Measurements from ENCODE around the gene EDARADD. TPM values are rescaled to one million over a fixed set of nuclear protein-coding genes. Genes with fewer than 3 reads are reported as not detected.

The EDARADD gene
- total RNA-seq, 1 donor from 2014 or later: 4.2 TPM

GRCh38 chr1:236388332-236388731 is 5.8 kb upstream of the EDARADD start:
- TF ChIP-seq CTCF (IDR thresholded peaks at IDR 0.05; ENCODE audit: insufficient read depth, low read length, poor library complexity, severe bottlenecking): no peak
- Histone ChIP-seq H3K27me3 (ENCODE audit: control insufficient read depth, insufficient read depth, low read length) (no peaks in the 10 kb centered on the region), H3K36me3 (ENCODE audit: control insufficient read depth, insufficient read depth, low read length) (no peaks in the 10 kb centered on the region), H3K4me3 (ENCODE audit: low read depth, low read length) (no peak overlapping the region)
- DNase-seq (ENCODE audit: low read depth): no peak

GRCh38 chr1:236389253-236389652 is 4.8 kb upstream of the EDARADD start:
- Histone ChIP-seq H3K27me3 (ENCODE audit: control insufficient read depth, insufficient read depth, low read length) (no peaks in the 10 kb centered on the region), H3K36me3 (ENCODE audit: control insufficient read depth, insufficient read depth, low read length) (no peaks in the 10 kb centered on the region), H3K4me3 (ENCODE audit: low read depth, low read length) (no peak overlapping the region)
- TF ChIP-seq CTCF (IDR thresholded peaks at IDR 0.05; ENCODE audit: insufficient read depth, low read length, poor library complexity, severe bottlenecking): no peak
- no peak for DNase-seq (ENCODE audit: low read depth)

- TF ChIP-seq CTCF (IDR thresholded peaks at IDR 0.05; ENCODE audit: insufficient read depth, low read length, poor library complexity, severe bottlenecking): no peak
These were observed 3.1 kb upstream of the EDARADD start for GRCh38 chr1:236391008-236391407.

GRCh38 chr1:236392182-236392581 is 1.9 kb upstream of the EDARADD start:
- no peak overlapping the region for H3K4me3 ChIP-seq (ENCODE audit: low read depth, low read length)
- H3K27me3 ChIP-seq (ENCODE audit: control insufficient read depth, insufficient read depth, low read length): peaks cover 2% of the 10 kb centered on the region
- DNase-seq (ENCODE audit: low read depth): no peak
- H3K36me3 ChIP-seq (ENCODE audit: control insufficient read depth, insufficient read depth, low read length): no peaks in the 10 kb centered on the region
- no peak for TF ChIP-seq CTCF (IDR thresholded peaks at IDR 0.05; ENCODE audit: insufficient read depth, low read length, poor library complexity, severe bottlenecking)

More at GRCh38 chr1:236391008-236391407, 3.1 kb upstream of the EDARADD start:
- H3K36me3 ChIP-seq (ENCODE audit: control insufficient read depth, insufficient read depth, low read length): no peaks in the 10 kb centered on the region
- peaks cover 2% of the 10 kb centered on the region for H3K27me3 ChIP-seq (ENCODE audit: control insufficient read depth, insufficient read depth, low read length)
- H3K4me3 ChIP-seq (ENCODE audit: low read depth, low read length): no peak overlapping the region
- DNase-seq (ENCODE audit: low read depth): no peak

- peaks cover 2% of the 10 kb centered on the region for H3K27me3 ChIP-seq (ENCODE audit: control insufficient read depth, insufficient read depth, low read length)
- H3K36me3 ChIP-seq (ENCODE audit: control insufficient read depth, insufficient read depth, low read length): no peaks in the 10 kb centered on the region
- no peak for TF ChIP-seq CTCF (IDR thresholded peaks at IDR 0.05; ENCODE audit: insufficient read depth, low read length, poor library complexity, severe bottlenecking)
- peak overlapping the region; percentile 69 for H3K4me3 ChIP-seq (ENCODE audit: low read depth, low read length)
- DNase-seq (ENCODE audit: low read depth): no peak
These were observed 768 bp downstream of the EDARADD start for GRCh38 chr1:236394879-236395229.

- H3K4me3 ChIP-seq (ENCODE audit: low read depth, low read length): peak overlapping the region; percentile 69
- H3K36me3 ChIP-seq (ENCODE audit: control insufficient read depth, insufficient read depth, low read length): no peaks in the 10 kb centered on the region
- no peak for DNase-seq (ENCODE audit: low read depth)
- TF ChIP-seq CTCF (IDR thresholded peaks at IDR 0.05; ENCODE audit: insufficient read depth, low read length, poor library complexity, severe bottlenecking): no peak
- H3K27me3 ChIP-seq (ENCODE audit: control insufficient read depth, insufficient read depth, low read length): peaks cover 2% of the 10 kb centered on the region
These were observed 1.3 kb downstream of the EDARADD start for GRCh38 chr1:236395230-236395946.

Measured in kidney epithelial cell (primary cell).